NOMO-1 (cell line): Measurements from ENCODE around the gene MEGF6.

Source experiments
- DNase-seq, 2 experiments: peaks; one replicate each; lab custom pipeline; 2025; ENCODE audit not compliant: unreplicated experiment in 2 of 2; lab: John Stamatoyannopoulos, UW

Gene MEGF6

DNA sequence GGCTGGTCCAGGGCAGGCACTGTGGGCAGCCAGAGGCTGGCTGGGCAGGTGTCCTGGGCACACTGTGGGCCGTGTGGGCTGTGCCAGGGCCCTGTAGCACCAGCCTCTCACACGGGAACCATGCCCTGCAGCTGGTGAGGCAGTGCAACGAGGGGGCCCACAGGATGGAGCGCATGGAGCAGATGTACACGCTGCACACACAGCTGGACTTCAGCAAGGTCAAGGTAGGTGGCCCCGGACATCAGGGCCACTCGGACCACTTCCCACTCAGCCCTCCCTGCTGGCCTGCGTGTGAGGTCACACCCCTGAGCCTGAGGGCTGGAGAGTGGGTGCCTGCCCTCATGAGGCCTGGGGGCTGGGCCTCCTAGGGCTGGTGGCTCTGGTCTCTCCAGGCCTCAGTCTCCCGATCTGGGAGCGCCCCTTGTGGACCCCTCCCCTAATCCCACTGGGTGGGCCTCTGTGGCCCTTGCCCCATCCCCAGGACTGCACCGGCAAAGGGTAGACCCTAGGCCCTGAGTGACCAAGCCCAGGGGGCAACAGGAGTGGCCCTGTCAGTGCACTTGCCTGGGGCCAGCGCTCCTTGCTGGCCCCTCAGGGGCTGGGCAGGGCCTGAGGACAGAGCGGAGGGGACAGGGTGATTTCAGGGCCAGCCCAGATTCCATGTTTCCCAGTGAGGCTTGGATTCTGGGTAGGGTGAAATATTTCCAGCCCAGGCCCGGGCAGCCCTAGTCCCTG lies 135.3 kb downstream of the MEGF6 start:
- DNase-seq, result no peak

- no peak for DNase-seq
Observed at GRCh38 chr1:3474421-3474820, 136.9 kb downstream of the MEGF6 start.

- DNase-seq, result no peak
Observed at GRCh38 chr1:3474016-3474415, 137.3 kb downstream of the MEGF6 start.

DNA sequence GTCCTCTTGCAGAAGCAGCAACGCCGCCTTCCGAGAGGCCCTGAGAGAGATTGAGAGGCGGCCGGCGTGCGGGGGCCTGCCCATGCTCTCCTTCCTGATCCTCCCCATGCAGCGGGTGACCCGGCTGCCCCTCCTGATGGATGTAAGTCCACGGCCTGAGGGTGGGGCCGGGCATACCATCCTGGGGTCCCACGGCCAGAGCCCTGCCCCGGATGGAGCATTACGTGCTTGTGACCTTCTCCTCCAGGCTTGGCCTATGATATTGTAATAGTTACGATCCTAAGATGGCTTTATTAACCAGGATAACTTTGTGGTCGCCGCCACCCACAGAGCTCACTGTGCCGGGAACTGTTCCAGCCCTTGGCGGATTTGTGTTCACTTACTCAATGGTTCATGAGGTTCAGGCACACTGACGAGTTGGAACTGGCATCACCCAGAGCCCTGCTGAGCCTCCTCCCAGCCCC lies 137.9 kb downstream of the MEGF6 start:
- no peak for DNase-seq

DNA sequence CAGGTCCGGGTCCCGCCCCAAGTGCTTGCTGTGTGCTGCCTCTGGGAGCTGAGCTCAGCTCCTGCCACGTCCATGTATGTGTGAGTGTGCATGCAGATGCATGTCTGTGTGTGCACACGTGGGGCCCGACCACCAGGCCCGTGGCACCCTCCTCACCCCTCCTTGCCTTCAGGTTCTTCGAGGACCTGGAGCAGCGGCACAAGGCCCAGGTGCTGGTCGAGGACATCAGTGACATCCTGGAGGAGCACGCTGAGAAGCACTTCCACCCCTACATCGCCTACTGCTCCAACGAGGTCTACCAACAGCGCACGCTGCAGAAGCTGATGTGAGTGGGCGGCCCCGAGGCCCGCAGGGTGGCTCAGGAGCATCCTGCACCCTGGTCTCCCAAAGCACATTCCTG lies 138.4 kb downstream of the MEGF6 start:
- no peak for DNase-seq

GRCh38 chr1:3472088-3472850 lies 139.0 kb downstream of the MEGF6 start:
- no peak for DNase-seq

DNA sequence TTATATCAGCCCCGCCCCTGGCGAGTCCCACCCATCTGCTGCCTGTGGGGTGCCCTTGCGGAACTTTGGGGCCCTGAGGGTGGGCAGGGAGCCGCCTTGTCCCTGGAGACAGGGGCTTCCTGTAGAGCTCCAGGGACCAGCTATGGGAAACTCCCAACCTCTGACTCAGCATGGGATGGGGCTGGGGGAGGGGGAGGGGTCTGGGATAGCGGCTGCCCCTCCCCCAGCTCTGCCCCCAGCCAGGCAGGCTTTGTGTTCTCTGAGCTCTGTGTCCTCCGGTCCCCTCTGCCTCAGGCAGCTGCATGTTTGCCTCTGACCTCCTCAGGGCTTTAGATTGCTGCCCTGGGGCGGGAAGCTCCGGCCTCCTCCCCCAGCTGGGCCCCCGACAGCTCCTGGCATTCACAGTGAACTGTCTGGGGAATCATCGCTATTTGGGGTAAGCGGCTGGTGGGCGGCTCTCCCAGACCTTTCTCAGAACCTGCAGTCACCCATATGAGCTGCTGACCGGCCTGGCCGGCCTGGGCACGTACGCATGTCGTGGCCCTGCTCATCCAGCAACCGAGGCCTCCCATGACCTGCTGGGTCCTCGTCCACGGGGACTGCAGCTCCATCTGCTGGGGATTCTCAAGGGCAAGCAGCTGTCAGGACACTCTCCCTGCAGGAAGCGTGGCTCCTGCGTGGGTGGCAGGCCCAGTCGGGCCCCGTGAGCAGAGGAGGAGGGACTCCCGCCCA lies 139.8 kb downstream of the MEGF6 start:
- no peak for DNase-seq

- DNase-seq, result no peak
Observed at GRCh38 chr1:3470650-3471355, 140.5 kb downstream of the MEGF6 start.

- DNase-seq, result no peak
Observed at GRCh38 chr1:3469849-3470649, 141.3 kb downstream of the MEGF6 start.

DNA sequence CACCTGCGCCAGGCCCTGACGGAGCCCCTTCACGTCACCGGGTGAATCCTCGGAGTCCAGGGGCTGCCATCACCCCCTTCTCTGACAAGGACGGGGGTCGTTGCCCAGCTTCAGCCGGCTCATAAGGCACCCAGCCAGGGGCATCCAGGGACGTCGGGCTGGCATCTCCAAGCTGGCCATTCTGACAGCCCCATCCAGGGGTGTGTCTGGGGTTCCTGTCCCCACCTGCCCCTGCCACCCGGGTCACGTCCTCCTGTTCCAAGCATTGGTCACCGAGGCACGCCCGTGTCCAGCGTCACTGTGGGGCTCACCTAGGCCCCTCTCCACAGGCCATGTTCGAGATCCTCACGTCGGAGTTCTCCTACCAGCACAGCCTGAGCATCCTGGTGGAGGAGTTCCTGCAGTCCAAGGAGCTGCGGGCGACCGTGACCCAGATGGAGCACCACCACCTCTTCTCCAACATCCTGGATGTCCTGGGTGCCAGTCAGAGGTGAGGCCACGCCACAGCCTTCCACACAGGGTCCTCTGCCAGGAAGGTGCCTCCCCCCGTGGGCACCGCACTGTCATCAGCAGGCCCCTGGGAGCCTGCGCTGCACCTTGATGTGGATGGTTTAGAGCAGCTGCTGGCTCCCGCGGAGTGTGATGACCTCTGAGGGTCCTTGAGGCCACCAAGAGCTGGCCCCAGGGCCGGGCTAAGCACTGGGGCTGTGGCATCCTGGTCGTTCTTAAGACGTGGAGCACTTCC lies 142.0 kb downstream of the MEGF6 start:
- DNase-seq, result no peak

GRCh38 chr1:3468236-3469103 lies 142.8 kb downstream of the MEGF6 start:
- no peak for DNase-seq

DNA sequence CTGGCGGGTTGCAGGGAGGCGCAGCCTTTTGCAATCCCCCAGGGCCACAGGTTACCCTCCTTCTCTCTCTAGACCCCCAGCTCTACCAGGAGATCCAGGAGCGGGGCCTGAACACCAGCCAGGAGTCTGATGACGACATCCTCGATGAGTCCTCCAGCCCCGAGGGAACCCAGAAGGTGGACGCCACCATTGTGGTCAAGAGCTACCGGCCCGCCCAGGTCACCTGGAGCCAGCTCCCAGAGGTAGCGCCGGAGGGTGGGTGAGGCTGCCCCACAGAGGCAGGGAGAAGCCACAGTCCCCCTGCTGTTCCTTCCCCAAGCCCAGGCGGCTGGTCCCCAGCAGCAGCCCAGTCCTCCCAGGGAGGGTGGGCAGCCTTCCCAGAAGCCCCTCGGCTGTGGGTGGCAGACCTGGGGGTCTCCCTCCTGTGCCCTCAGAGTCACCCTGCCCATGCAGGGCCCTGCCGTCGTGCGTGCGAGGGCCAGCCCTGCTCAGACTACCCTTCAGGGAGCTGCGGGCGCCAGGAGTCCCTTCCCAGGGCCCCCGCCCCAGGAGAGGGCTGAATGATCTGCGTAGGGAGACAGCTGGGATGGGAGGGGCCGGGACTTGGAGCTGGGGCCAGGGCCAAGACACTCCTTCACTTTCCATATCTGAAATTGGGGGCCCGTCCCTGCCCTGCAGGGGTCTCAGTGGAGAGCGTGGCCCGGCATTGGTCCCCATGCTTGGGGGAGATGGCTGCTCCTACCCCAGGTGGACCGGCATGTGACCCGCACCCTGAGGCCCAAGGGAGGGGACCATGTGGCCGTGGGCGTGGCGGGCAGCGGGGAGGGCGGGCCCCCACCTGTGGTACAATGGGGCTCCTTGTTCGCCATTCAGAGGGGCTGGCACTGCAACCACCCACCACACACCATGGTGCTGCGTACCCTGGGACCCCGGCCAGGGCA lies 143.9 kb downstream of the MEGF6 start:
- no peak for DNase-seq

DNA sequence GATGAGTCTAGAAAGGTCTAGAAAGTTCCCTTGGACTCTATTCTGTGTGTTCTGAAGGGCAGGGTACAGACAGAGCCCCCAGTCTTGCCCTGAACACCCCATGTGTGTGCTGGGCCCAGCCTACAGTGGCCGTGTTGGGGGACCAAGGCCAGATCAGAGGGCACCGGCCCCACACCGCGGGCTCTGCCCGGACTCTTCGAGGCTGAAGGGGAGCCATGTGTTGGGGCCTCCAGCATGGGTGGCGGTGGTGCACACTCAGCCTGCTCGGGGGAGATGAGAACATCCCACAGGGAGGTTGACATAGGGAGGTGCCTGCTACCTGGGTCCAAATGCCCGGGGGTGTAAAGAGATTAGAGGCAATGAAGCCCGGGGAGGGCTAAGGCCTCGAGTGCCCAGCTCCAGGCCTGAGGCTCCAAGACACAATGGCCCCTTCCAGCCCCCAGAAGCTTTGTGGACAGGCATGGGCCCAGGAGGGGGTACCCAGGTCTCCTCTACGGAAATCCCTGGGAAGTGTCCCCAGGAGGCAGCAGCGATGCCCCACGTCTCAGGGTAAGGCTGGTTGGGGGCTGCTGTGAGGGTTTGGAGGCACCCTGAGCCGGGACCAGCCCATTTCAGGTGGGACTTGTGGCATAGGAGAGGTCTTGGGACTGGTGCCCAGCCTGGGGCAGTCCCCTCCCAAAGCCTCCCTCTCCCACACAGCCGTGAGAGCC lies 144.8 kb downstream of the MEGF6 start:
- no peak for DNase-seq

DNA sequence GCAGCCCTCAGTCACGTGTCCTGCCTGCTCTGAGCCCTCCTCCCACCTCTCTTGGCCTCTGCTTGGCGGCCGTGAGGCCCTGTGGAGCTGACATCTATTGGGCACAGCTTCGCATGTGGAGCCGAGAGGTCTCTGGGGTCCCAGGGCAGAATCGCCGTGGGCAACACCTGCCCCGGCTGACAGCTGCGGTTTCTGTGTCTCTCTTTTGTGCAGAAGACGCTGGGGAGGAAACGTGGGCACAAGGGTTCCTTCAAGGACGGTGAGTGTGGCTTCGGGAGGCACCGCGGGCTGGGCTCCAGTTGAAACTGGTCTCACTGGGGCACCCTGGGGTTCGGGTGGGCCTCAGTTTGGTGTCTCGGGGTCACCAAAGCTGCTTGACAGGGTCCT lies 145.4 kb downstream of the MEGF6 start:
- no peak for DNase-seq

- no peak for DNase-seq
Observed at GRCh38 chr1:3465091-3465934, 146.0 kb downstream of the MEGF6 start.

DNA sequence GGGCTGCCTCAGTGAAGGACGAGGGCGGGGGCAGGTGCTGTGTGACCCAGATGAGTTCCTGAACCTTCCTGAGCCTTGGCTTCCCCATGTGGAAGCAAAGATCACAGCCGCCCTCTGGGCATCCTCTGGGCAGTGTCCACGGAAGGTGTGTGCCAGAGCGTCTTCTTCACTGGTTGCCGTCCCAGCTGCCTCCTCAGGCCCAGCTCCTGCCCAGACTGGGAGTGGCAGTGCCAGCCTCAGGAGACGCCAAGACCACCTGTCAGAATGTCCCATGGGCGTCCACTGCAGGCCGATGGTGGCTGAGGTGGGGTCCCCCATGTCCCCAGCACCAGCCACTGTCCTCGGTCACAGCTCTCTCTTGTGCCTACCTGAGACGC lies 146.7 kb downstream of the MEGF6 start:
- no peak for DNase-seq
